Activated CD4-positive, alpha-beta memory T cell treated with anti-CD3 and anti-CD28 coated beads, Interleukin-2, amount 10 ng/mL, durations not matched to agents 7 days and 5 days (primary cell): ENCODE measurements around the gene NANP. TPM values are rescaled to one million over a fixed set of nuclear protein-coding genes. Genes with fewer than 3 reads are reported as not detected.
"Not testable (repeated sequence)": the region's sequence is repeated elsewhere in the genome, so short reads cannot be mapped to it uniquely, and the experiment has no call there.

ENCODE experiments used
- CTCF ChIA-PET: fragments of 350-600 bp; sonication (Branson Sonifier 250); formaldehyde crosslinking; loops from one replicate; lab custom pipeline; 2021; ENCODE audit warnings: antibody characterized with exemption, inconsistent platforms; lab: Charles Lee
- POLR2A ChIA-PET: fragments of 350-600 bp; sonication (Branson Sonifier 250); formaldehyde crosslinking; loops from one replicate; lab custom pipeline; 2021; ENCODE audit warnings: antibody characterized with exemption; lab: Charles Lee
- DNase-seq: peaks from one replicate; pipeline ENCODE4 v3.0.0-alpha.2; 2020
- H3K27ac Mint-ChIP-seq: one replicate; pipeline ENCODE4 v1.8.0; 2021; ENCODE audit warnings: mild to moderate bottlenecking, mixed read lengths
- H3K27me3 Mint-ChIP-seq: one replicate; pipeline ENCODE4 v1.8.0; 2021; ENCODE audit warnings: mixed read lengths
- H3K36me3 Mint-ChIP-seq: one replicate; pipeline ENCODE4 v1.8.0; 2021; ENCODE audit warnings: low read depth, mixed read lengths
- H3K4me1 Mint-ChIP-seq: one replicate; pipeline ENCODE4 v1.8.0; 2021; ENCODE audit warnings: mixed read lengths
- H3K4me3 Mint-ChIP-seq: one replicate; pipeline ENCODE4 v1.8.0; 2021; ENCODE audit warnings: mild to moderate bottlenecking, mixed read lengths
- H3K9me3 Mint-ChIP-seq: one replicate; pipeline ENCODE4 v1.8.0; 2021; ENCODE audit warnings: mixed read lengths
- total RNA-seq, 2 experiments: library from RNA; stranded (reverse); gene quantifications; one replicate each; pipeline ENCODE4 v1.2.3, GENCODE V29; 2021

Gene NANP
- total RNA-seq, 2 experiments from 2014 or later = 5.2 to 5.5 TPM

DNA sequence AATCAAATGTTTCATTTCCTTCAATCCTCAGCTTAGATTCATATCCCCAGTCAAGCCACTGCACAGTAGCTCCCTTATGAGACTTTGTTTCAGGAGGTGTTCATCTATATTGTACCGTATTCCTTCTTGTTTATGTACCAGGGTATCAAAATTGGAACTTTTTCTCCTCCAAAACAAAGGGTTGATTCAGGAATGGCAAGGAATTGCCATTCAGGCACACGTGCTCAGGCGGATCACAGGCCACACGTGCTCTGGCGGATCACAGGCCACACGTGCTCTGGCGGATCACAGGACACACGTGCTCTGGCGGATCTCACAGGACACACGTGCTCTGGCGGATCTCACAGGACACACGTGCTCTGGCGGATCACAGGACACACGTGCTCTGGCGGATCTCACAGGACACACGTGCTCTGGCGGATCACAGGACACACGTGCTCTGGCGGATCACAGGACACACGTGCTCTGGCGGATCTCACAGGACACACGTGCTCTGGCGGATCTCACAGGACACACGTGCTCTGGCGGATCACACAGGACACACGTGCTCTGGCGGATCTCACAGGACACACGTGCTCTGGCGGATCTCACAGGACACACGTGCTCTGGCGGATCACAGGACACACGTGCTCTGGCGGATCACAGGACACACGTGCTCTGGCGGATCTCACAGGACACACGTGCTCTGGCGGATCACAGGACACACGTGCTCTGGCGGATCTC, 21.5 kb downstream of the NANP start:
- H3K27me3 Mint-ChIP-seq, H3K4me1 Mint-ChIP-seq, POLR2A ChIA-PET, H3K4me3 Mint-ChIP-seq, H3K27ac Mint-ChIP-seq, DNase-seq, H3K9me3 Mint-ChIP-seq, H3K36me3 Mint-ChIP-seq: not testable (repeated sequence)
- CTCF ChIA-PET = interaction anchor here (0.5 kb wide), 1 partner anchor 9 kb away, joined by 4 read pairs; no protein-coding TSS in a partner anchor

DNA sequence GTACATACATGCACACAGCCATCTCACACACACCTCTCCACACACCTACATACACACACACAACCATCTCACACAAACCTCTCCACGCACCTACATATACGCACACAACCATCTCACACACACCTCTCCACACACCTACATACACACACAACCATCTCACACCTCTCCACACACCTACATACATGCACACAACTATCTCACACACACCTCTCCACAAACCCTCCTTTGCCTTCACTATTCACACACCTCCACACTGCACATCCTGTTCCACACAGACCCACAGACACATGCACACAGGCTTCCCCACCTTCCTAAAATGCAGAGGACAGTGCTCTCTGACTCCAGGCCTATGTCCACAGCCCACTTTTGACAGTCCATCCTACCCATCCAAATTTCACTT, 22.2 kb downstream of the NANP start:
- no peaks in the 10 kb centered on the region for H3K9me3 Mint-ChIP-seq
- ChIA-PET CTCF (no interaction called here), POLR2A (no interaction called here)

DNA sequence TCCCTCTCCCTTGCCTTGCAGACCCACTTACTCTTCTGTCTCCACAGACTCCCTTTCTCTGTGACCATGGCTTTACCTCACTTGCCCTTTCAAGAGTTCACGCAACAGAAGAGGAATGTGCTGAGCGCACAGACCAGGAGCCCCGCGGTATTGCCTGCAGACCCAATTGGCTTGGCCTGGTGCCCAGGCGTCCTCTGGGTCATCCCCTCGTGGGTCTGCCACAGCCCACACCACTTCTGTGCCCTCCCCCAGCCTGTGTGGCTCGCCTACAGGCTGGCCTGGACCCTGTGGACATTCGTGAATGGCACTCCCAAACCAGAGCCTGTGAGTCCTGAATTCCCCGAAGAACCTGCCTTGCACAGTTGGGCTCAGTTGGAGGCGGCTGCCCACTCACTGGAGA, 23.2 kb downstream of the NANP start:
- H3K4me1 Mint-ChIP-seq = peaks cover 10% of the 10 kb centered on the region
- no peaks in the 10 kb centered on the region for H3K36me3 Mint-ChIP-seq

More for the DNA sequence above, 22.2 kb downstream of the NANP start:
- no peaks in the 10 kb centered on the region for H3K36me3 Mint-ChIP-seq
- no peak overlapping the region for H3K4me3 Mint-ChIP-seq
- H3K27ac Mint-ChIP-seq = no peak overlapping the region
- H3K4me1 Mint-ChIP-seq = peaks cover 10% of the 10 kb centered on the region
- DNase-seq = no peak
- no peaks in the 10 kb centered on the region for H3K27me3 Mint-ChIP-seq

DNA sequence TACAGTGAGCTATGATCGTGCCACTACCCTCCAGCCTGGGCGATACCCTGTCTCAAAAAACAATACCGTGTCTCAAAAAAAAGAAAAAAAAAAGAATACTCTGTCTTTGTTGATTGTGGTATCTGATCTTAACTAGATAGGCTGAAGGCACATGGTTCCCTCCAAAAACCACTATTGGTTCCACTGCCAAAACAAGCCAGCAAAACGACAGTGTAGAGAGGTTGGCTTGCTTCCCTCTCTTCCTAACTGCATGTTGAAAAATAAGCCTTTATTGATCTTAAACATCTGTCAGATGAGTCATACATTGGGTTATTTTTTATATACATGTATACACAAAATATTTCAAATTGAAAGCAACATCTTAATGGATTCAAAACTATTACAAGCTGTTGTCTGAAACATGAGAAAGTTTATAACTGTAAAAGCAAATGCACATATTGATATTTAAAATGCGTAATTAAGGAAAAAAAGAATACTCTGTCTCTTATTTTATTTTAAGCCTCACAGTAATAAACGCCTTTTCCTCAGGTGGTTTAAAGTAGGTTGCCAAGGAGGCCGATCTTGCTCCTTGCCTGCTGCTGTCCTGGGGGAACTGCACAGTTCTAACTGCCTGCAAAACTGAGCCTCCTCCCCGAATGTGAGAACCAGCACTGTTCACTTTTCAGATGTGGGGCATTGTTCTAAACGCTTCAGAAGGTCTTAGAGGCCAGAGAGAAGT, 31.5 kb downstream of the NANP start:
- no peak for DNase-seq
- Mint-ChIP-seq H3K4me1 (no peaks in the 10 kb centered on the region), H3K27ac (no peak overlapping the region), H3K9me3 (no peaks in the 10 kb centered on the region), H3K4me3 (no peak overlapping the region), H3K27me3 (peaks cover 7% of the 10 kb centered on the region), H3K36me3 (no peaks in the 10 kb centered on the region)
- ChIA-PET POLR2A (no interaction called here), CTCF (interaction anchor here (0.7 kb wide), 1 partner anchor 10 kb away, joined by 4 read pairs; no protein-coding TSS in a partner anchor)

More for the DNA sequence above, 23.2 kb downstream of the NANP start:
- Mint-ChIP-seq H3K9me3 (no peaks in the 10 kb centered on the region), H3K4me3 (no peak overlapping the region), H3K27ac (no peak overlapping the region), H3K27me3 (no peaks in the 10 kb centered on the region)
- POLR2A ChIA-PET = no interaction called here
- DNase-seq = no peak
- CTCF ChIA-PET = no interaction called here

DNA sequence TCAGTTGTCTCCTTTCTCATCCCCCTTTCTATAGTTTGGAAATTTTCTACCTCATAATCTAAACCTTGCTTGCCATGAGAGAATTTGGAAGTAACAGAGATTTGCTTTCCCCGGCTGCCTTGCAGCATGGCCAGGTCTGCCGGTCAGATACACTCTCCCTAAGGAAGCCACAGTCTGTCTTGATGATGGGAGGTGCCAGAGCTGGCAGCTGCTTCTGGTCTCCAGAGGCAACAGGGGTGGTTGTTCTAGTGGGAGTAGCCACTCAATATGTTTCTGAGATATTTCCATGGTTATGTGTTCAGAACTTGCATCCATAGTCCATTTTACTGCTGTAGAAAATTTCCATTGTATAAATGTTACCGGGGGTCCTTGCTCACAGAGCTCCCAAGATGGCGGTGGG, 33.0 kb downstream of the NANP start:
- CTCF ChIA-PET, H3K27ac Mint-ChIP-seq, H3K27me3 Mint-ChIP-seq, H3K36me3 Mint-ChIP-seq, H3K9me3 Mint-ChIP-seq, H3K4me1 Mint-ChIP-seq, H3K4me3 Mint-ChIP-seq, POLR2A ChIA-PET, DNase-seq: not testable (repeated sequence)

DNA sequence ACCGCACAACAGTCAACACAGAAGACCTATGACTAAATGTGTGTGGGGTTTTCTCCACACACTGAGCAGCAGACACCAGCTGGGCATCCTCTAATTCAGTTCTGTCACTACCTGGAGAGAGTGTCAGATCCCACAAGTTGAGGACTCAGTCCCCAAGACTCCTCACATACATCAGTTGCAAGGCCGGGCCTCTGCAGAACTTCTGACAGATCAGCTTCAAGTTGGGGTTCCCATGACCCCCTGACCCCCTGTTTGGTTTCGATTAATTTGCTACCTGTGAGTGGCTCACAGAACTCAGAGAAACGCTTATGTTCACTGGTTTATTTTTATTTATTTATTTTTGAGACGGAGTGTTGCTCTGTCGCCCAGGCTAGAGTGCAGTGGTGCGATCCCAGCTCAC, 35.3 kb downstream of the NANP start:
- peaks cover 11% of the 10 kb centered on the region for H3K4me1 Mint-ChIP-seq
- CTCF ChIA-PET = interaction anchor here (1.1 kb wide), 1 partner anchor 19 kb away, joined by 3 read pairs; no protein-coding TSS in a partner anchor
- H3K4me3 Mint-ChIP-seq = no peak overlapping the region
- H3K36me3 Mint-ChIP-seq = peaks cover 3% of the 10 kb centered on the region
- H3K9me3 Mint-ChIP-seq = no peaks in the 10 kb centered on the region
- POLR2A ChIA-PET = no interaction called here
- no peak for DNase-seq
- peaks cover 11% of the 10 kb centered on the region for H3K27me3 Mint-ChIP-seq
- H3K27ac Mint-ChIP-seq = no peak overlapping the region

DNA sequence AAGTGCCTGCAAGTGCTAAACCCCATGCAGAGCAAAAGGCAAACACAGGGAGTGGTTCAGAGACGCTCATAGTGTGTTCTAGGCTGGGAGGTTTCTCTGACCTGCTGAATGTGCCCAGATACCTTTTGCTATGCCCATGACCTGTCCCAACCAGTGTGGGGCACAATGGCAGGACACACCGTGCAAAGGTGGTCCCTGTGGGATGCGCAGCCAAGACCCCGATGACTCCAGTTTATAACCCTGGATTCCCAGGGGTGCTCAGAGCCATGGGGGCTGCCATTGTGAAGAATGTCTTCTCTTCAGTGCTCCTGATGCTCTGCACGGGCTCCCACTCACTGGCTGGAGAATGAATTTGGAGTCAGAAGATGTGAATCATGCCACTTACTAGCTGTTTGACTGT, 36.3 kb downstream of the NANP start:
- Mint-ChIP-seq H3K27me3 (peaks cover 15% of the 10 kb centered on the region), H3K4me3 (no peak overlapping the region), H3K4me1 (peaks cover 12% of the 10 kb centered on the region), H3K36me3 (peaks cover 3% of the 10 kb centered on the region), H3K27ac (no peak overlapping the region), H3K9me3 (no peaks in the 10 kb centered on the region)
- ChIA-PET POLR2A (interaction anchor here (1.3 kb wide), 1 partner anchor 36 kb away, joined by 4 read pairs; no protein-coding TSS in a partner anchor), CTCF (interaction anchor here (0.6 kb wide), 1 partner anchor 987 kb away, joined by 4 read pairs; no protein-coding TSS in a partner anchor)
- DNase-seq = no peak

DNA sequence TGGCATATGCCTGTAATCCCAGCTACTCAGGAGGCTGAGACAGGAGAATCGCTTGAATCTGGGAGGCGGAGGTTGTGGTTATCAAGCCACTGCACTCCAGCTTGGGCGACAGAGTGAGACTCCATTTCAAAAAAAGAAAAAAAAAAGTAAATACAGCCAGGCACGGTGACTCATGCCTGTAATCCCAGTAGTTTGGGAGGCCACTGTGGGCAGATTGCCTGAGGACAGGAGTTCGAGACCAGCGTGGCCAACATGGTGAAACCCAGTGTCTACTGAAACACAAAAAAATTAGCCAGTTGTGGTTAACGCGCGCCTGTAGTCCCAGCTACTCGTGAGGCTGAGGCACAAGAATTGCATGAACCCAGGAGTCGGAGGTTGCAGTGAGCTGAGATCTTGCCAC, 36.9 kb downstream of the NANP start:
- CTCF ChIA-PET = interaction anchor here (0.6 kb wide), 1 partner anchor 986 kb away, joined by 4 read pairs; no protein-coding TSS in a partner anchor
- no peaks in the 10 kb centered on the region for H3K9me3 Mint-ChIP-seq
- H3K4me1 Mint-ChIP-seq = peaks cover 12% of the 10 kb centered on the region
- peaks cover 3% of the 10 kb centered on the region for H3K36me3 Mint-ChIP-seq
- peaks cover 14% of the 10 kb centered on the region for H3K27me3 Mint-ChIP-seq
- POLR2A ChIA-PET = interaction anchor here (1.3 kb wide), 1 partner anchor 36 kb away, joined by 4 read pairs; no protein-coding TSS in a partner anchor
- no peak for DNase-seq
- H3K4me3 Mint-ChIP-seq = no peak overlapping the region
- no peak overlapping the region for H3K27ac Mint-ChIP-seq

DNA sequence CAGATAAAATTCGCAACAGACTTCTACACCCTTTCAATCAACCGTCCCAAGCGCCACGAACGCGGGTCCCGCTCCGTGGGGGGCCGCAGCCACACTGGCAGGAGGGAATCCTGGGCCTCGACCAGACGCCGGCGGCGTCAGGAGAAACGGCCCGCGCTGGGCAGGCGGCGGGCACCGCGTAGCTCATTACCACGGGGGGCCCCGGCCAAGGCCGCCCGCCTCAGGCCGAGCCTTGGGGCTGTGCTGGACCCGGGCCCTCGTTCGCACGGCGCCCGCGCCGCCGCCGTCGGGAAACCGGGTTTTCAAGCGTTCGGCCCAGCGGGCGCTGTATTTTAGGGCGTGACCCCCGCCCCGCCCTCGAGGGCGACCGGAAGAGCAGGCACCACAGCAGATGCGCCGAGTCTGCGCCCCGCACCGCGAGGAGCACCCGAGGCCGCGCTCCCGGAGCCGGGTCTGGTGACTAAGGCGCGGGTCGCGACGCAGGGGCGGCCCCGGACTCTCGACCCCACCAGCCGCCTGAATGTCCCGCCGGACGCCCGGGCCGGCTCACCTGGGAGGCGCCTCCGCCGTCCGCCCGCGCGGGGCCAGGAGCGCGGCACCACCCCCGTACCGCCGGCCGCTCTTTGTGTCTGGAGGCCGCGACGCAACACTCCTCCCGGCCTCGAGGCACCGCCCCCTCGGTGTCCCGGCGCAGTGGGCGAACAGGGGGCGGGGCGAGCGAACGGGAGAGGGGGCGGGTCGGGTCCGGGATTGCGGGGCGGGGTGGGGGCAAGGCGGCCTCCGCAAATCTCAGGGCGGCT, 38.7 kb downstream of the NANP start, which contains the start of gene NINL:
Gene NINL, minus strand, starts transcription at position 627 of the 800 bp plus-strand sequence. CDS start 58,944 bp downstream, outside the sequence.
- POLR2A ChIA-PET = interaction anchor here (1.3 kb wide), 1 partner anchor 37 kb away, joined by 6 read pairs; no protein-coding TSS in a partner anchor
- peaks cover 3% of the 10 kb centered on the region for H3K36me3 Mint-ChIP-seq
- no peak within 1 kb of the TSS for H3K27ac Mint-ChIP-seq
- H3K27me3 Mint-ChIP-seq = peaks cover 12% of the 10 kb centered on the region
- H3K4me3 Mint-ChIP-seq = peak within 1 kb of the TSS; percentile 67
- CTCF ChIA-PET = no interaction called here
- peak; percentile 64 for DNase-seq
- no peaks in the 10 kb centered on the region for H3K9me3 Mint-ChIP-seq
- peaks cover 12% of the 10 kb centered on the region for H3K4me1 Mint-ChIP-seq

DNA sequence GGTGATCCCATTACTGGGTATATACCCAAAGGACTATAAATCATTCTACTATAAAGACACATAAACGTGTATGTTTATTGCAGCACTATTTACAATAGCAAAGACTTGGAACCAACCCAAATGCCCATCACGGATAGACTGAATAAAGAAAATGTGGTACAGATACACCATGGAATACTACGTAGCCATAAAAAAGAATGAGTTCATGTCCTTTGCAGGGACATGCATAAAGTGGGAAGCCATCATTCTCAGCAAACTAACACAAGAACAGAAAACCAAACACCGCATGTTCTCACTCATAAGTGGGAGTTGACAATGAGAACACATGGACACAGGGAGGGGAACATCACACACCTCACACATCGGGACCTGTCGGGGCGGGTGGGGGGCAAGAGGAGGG, 40.2 kb downstream of the NANP start:
- H3K4me1 Mint-ChIP-seq = peaks cover 12% of the 10 kb centered on the region
- DNase-seq, H3K36me3 Mint-ChIP-seq, CTCF ChIA-PET, POLR2A ChIA-PET, H3K9me3 Mint-ChIP-seq, H3K27ac Mint-ChIP-seq: not testable (repeated sequence)
- peak overlapping the region; percentile 18 for H3K4me3 Mint-ChIP-seq
- peaks cover 12% of the 10 kb centered on the region for H3K27me3 Mint-ChIP-seq

DNA sequence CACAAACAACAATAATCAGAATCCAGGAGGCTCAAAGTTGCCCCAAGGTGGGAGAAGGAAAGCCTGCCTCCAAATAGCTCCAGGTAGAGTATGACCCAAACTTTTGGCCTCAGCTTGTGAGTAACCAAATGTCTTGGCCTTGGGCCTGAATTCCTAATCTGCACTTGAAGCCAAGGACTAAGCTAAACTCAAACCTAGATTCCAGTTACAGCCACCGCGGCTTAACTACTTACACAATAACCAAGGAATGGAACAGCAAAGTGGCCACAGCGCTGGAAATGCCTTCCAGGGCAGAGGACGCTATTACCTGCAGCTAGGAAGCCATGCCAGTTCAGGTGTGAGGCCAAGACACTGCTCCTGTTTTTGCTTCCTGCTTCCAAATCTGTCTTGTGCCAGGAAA, 43.1 kb downstream of the NANP start:
- CTCF ChIA-PET = no interaction called here
- peaks cover 3% of the 10 kb centered on the region for H3K36me3 Mint-ChIP-seq
- no peak for DNase-seq
- POLR2A ChIA-PET = no interaction called here
- peaks cover 12% of the 10 kb centered on the region for H3K4me1 Mint-ChIP-seq
- H3K27ac Mint-ChIP-seq = no peak overlapping the region
- H3K9me3 Mint-ChIP-seq = no peaks in the 10 kb centered on the region
- no peak overlapping the region for H3K4me3 Mint-ChIP-seq
- H3K27me3 Mint-ChIP-seq = peaks cover 12% of the 10 kb centered on the region

DNA sequence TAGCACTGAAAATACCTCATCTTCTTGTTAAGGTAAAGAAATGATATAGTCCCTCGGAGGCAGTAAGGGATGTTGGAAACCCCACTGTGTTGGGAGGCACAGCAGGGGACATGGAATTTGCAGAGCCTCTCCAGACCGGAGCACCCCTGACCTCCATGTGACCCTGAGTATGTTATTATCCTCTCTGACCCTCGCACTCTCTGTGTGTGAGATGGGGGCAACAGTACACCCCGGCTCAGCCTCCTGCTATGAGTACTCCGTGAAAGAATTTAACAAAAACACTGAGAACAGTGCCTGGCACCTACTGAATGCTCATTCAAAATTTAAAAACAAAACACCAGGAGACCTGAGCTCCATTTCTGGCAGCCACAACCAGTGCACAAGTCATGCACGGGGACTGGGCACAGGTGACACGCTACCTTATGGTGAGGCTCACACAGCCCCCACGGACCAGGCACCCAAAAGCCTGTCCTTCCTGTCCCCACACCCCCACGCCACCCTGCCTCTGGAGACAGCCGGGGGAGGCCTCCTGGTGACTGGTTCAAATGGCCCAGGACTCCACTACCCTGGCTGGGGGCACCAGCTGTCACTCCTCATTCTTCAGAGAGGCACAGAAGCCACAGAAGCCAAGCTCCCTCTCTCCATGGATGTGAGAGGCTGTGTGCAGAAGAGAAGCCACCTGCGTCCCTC, 44.6 kb downstream of the NANP start:
- no peak for DNase-seq
- Mint-ChIP-seq H3K4me3 (no peak overlapping the region), H3K9me3 (no peaks in the 10 kb centered on the region), H3K27me3 (peaks cover 9% of the 10 kb centered on the region), H3K36me3 (peaks cover 3% of the 10 kb centered on the region), H3K4me1 (peaks cover 6% of the 10 kb centered on the region), H3K27ac (no peak overlapping the region)
- POLR2A ChIA-PET = no interaction called here
- CTCF ChIA-PET = no interaction called here
